RWPE1 (cell line): Measurements from ENCODE around the gene INSR.

Experiments used
- CTCF ChIA-PET: fragments of 350-600 bp; sonication (Branson Sonifier 250); formaldehyde crosslinking; extraction: SDS; loops from one replicate; lab custom pipeline; 2021; lab: Yijun Ruan, JAX
- POLR2A ChIA-PET: fragments of 400-600 bp; formaldehyde crosslinking; extraction: SDS; loops from one replicate; lab custom pipeline; 2020; ENCODE audit warnings: antibody characterized with exemption; ENCODE audit not compliant: low non-redundant PET; lab: Yijun Ruan, JAX
- DNase-seq: peaks from one replicate; pipeline ENCODE4 v3.0.0; 2012; ENCODE audit warnings: low spot score
- H3K27ac ChIP-seq: fragments of 450-650 bp; 2 replicates; pipeline ENCODE4 v1.5.1; 2017
- TF ChIP-seq, protein P1 (sequence below): fragments of 450-650 bp; conservative IDR thresholded peaks from 2 replicates; pipeline ENCODE4 v1.5.1; 2017; ENCODE audit warnings: low read depth, mild to moderate bottlenecking

Gene INSR

DNA sequence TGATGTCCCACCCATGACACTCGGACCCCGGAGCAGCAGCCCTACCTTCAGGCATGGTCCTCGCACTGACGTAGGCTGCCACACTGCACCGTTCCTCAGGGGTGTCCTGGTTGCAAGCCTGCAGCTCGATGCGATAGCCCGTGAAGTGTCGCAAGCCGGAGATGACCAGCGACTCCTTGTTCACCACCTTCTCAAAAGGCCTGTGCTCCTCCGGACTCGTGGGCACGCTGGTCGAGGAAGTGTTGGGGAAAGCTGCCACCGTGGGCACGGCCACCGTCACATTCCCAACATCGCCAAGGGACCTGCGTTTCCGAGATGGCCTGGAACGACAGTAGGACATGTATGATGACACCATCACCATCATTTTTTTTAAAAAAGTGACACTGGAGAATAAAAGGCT lies 151.4 kb downstream of the INSR start:
- ChIA-PET POLR2A (no interaction called here), CTCF (interaction anchor here (0.8 kb wide), 1 partner anchor 1221 kb away, joined by 3 read pairs; no protein-coding TSS in a partner anchor)
- H3K27ac ChIP-seq, result no peak overlapping the region
- DNase-seq, result no peak
- TF ChIP-seq, protein P1, sequence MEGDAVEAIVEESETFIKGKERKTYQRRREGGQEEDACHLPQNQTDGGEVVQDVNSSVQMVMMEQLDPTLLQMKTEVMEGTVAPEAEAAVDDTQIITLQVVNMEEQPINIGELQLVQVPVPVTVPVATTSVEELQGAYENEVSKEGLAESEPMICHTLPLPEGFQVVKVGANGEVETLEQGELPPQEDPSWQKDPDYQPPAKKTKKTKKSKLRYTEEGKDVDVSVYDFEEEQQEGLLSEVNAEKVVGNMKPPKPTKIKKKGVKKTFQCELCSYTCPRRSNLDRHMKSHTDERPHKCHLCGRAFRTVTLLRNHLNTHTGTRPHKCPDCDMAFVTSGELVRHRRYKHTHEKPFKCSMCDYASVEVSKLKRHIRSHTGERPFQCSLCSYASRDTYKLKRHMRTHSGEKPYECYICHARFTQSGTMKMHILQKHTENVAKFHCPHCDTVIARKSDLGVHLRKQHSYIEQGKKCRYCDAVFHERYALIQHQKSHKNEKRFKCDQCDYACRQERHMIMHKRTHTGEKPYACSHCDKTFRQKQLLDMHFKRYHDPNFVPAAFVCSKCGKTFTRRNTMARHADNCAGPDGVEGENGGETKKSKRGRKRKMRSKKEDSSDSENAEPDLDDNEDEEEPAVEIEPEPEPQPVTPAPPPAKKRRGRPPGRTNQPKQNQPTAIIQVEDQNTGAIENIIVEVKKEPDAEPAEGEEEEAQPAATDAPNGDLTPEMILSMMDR, result no peak

DNA sequence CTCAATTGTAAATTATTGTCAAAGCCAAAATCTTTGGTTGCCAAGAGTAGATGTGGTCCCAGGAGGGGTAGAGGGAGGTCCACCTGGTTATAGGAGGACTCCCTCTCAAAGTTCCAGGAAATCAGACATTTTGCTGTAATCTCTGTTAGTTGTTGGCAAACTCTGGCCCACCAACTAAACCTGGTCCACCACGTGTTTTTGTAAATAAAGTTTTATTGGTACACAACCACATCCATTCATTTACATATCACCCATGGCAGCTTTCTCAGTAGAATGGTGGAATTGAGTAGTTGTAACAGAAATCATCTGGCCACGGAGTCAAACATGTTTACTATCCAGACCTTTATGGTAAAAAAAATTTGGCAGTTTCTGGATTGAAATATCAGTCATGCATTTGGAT lies 154.1 kb downstream of the INSR start:
- no peak overlapping the region for H3K27ac ChIP-seq
- ChIA-PET POLR2A (no interaction called here), CTCF (interaction anchor here (0.6 kb wide), 1 partner anchor 107 kb away, joined by 3 read pairs; no protein-coding TSS in a partner anchor)
- TF ChIP-seq, protein P1, result no peak
- no peak for DNase-seq

DNA sequence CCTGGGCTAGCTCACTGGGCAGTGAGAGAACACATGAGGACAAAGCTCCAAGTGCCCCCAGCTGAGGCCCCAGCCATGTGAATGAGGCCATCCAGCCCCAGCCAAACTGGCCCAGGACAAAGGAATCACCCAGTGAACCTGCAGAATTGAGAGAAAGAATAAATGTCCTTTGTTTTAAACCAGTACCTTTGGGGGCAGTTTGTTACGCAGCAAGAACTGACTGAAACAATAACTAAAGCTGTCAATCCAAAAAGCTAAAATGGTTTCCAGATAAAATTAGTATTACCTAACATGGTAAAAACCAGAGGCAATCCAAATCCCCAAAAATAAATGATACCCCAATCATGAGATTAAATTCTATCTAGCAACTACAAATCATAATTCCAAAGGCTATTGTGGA lies 155.1 kb downstream of the INSR start:
- no peak overlapping the region for H3K27ac ChIP-seq
- DNase-seq, result no peak
- POLR2A ChIA-PET, result no interaction called here
- TF ChIP-seq, protein P1, result no peak
- CTCF ChIA-PET, result interaction anchor here (0.6 kb wide), 1 partner anchor 43 kb away, joined by 9 read pairs; no protein-coding TSS in a partner anchor

DNA sequence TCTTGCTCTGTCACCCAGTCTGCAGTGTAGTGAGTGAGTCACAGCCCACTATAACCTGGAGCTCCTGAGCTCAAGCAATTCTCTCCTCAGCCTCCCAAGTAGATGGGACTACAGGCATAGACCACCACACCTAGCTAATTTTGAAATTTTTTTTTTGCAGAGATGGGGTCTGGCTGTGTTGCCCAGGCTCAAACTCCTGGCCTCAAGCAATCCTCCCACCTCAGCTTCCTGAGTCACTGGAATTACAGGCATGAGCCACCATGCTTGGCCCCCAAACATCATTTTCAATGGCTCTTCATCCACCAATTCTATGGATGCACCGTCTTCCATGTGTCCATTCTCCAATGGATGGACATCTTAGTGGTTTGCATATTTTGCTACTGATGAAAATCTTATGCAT lies 155.8 kb downstream of the INSR start:
- H3K27ac ChIP-seq, result no peak overlapping the region
- DNase-seq, result no peak
- POLR2A ChIA-PET, result no interaction called here
- TF ChIP-seq, protein P1, result no peak
- CTCF ChIA-PET, result no interaction called here

DNA sequence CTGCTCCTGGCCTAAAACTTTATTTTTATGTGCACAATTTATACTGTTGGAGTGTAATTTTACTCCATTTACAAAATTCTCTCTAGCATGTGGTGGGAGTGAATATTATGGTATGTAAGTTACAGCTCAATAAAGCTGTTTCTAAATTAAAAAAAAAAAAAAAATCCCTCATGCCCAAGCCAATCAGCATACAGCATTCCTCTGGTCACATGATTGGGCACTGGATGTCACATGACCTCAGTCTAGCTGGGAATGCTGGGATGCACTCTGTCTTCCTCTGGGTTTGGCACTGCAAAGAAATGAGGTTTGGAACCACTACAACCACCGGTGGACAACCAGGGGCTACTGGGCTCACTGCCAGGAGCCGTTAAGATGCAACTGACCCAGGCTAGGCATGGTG lies 157.1 kb downstream of the INSR start:
- DNase-seq, result no peak
- ChIA-PET POLR2A (no interaction called here), CTCF (no interaction called here)
- TF ChIP-seq, protein P1, result no peak
- no peak overlapping the region for H3K27ac ChIP-seq

DNA sequence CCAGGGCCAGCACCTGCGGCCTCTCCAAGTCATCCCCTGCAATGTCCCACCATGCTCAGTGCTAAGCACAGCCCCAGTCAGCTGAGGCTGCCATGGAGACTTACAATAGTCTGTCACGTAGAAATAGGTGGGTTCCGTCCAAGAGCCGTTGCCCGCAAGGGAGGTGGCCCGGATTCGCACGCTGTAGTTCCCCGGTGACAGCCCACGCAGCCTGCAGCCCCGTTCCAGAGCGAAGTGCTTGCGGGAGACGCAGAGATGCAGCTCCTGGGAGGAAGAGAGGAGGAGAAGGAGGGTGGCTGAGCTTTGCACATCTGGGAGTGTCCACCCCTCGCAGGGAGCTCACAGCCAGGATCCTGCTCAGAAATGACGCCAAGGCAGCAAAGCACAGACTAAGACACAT lies 162.2 kb downstream of the INSR start:
- no peak for DNase-seq
- TF ChIP-seq, protein P1, result no peak
- CTCF ChIA-PET, result no interaction called here
- no peak overlapping the region for H3K27ac ChIP-seq
- POLR2A ChIA-PET, result no interaction called here

DNA sequence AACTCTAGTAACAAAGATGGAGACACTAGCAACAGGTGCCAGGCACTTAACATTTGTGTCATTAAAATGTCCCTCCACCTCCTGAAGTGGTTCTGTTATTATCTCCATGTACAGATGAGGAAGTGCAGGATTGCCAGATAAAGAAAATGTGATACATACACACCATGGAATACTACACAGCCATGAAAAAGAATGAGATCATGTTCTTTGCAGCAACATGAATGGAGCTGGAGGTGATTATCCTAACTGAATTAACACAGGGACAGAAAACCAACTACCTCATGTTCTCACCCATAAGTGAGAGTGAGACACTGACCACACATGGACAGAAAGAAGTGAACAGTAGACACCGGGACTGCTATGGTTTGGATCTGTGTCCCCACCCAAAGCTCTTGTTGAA lies 164.2 kb downstream of the INSR start:
- ChIA-PET CTCF (no interaction called here), POLR2A (no interaction called here)
- TF ChIP-seq, protein P1, result no peak
- no peak for DNase-seq
- no peak overlapping the region for H3K27ac ChIP-seq
